IPS-18c (cell line): ENCODE results near the gene WDR7.

ENCODE experiments used
- H3K4me3 ChIP-seq: 2 replicates; pipeline ENCODE4 v1.7.0; 2013; ENCODE audit warnings: low read depth, mild to moderate bottlenecking, low read length, moderate library complexity; ENCODE audit not compliant: insufficient read depth
- H3K9me3 ChIP-seq: one replicate; pipeline ENCODE4 v1.6.1; 2013; ENCODE audit warnings: mild to moderate bottlenecking, low read length, moderate library complexity; ENCODE audit not compliant: control insufficient read depth, insufficient read depth

WDR7 gene

DNA sequence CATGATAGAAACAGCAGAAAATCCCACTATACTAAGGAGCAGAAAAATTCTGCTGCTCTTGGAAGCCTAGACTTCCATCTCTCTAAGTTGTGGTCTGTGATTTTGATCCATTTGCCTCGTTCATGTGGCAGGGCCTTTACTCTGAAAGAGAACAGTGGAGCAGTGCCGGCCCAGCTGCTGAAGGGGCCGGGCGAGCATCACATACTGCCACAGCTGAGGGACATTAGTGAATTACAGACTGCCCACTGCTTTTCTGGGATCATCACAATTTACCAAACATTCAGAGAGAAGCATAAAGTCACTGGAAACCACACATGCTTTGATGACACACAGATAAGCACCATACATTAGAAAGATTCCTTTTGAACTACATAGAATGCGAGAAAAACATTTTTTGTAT is 278.7 kb downstream of the WDR7 start:
- H3K4me3 ChIP-seq = no peak overlapping the region

DNA sequence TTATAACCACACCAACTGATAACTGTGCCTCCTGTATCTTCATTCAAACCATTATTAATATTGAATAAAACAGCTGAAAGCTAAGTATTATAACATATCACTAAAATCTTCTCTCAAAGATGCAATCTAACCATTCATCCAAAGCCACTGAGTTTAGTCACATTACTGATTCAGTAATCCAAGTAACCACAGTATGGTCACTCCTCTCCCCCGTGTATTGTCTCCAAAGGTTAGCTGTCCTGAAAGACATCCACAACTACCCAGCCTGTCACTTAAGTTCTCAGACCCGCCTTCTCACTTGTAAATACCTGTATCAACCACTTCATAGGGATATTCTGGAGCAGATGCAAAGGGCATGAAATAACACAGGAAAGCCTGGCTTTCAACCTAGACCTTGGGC is 282.3 kb downstream of the WDR7 start:
- H3K4me3 ChIP-seq = no peak overlapping the region
- H3K9me3 ChIP-seq = no peaks in the 10 kb centered on the region

More for the DNA sequence above, 278.7 kb downstream of the WDR7 start:
- H3K9me3 ChIP-seq = no peaks in the 10 kb centered on the region

DNA sequence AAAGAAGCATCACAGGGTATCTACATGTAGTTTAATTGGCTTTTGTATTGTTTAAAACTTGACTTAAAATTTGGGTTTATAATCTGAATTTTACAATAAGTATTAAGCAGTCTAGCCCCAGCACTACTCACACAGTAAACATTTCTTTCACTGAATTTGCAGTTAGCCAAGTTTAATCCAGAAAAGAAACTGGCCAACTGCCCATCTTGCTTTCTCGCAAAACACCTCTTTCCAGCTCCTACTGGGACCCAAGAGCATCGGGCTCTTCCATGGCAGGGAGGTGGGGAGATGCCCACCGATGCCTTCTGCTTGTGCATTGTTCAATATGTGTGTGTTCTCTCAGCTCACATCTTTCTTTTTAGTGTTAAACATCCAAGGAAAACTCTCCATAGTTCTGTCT is 283.0 kb downstream of the WDR7 start:
- Histone ChIP-seq H3K9me3 (no peaks in the 10 kb centered on the region), H3K4me3 (no peak overlapping the region)

DNA sequence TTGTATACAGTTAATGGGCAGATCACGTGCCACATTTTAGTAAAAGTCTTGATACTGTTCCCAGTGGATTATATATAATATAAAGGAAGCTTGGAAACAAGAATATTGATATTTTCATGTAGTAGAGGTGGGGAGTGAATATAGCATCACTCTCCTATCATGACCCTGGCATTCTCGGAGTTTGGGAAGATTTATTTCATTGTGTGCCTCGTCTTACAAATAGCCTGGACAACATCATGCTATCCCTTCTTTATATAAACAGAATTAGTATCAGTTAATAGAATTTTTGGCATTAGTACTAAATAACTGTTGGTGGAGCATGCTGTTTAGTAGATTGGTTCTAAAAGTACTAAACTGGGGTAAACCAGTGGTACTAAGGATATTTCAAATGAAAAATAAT is 283.7 kb downstream of the WDR7 start:
- no peak overlapping the region for H3K4me3 ChIP-seq
- no peaks in the 10 kb centered on the region for H3K9me3 ChIP-seq

DNA sequence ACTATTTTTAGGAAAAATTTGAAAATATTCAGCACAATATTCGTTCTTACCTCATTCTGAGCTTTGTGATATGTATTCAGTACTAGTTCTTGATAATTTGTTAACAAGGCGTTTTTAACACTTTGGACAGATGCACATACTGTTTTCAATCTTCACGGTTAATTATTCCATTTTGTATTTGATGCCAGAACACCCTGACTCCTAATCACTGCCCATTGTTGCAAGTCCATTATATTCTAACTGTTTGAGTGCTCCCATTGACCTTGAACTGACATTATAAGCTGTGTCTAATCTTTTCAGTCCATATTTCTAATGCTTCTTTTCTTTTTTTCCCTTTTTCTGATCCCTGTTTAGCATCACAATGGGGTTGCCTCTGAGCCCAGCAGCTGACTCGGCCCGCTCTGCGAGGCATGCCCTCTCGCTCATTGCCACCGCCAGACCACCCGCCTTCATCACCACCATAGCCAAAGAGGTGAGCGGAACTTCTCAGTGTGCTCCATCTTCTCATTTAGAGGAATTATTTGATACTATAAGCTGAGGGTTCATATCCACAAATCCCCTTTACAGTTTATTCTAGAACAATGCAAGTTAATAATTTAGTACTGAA is 284.4 kb downstream of the WDR7 start:
- Histone ChIP-seq H3K4me3 (no peak overlapping the region), H3K9me3 (no peaks in the 10 kb centered on the region)

DNA sequence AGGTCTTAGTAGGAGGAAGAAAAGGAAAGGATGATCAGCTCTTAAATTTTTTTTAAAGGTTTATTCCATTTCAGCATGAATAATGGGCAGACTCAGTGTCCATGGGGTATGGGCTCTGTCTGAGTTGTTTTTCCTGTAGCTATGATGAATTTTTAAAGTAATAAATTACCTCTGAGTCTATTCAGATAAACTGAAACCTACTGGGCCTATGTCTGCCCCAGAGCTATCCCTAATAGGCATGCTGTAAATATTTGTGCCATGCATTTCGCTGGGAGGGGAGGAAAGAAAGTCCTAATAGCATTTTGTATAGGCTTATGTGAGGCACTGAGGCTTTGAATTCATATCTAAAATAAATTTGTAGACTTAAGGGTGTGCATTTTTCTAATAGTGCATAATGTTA is 285.3 kb downstream of the WDR7 start:
- Histone ChIP-seq H3K9me3 (no peaks in the 10 kb centered on the region), H3K4me3 (no peak overlapping the region)

DNA sequence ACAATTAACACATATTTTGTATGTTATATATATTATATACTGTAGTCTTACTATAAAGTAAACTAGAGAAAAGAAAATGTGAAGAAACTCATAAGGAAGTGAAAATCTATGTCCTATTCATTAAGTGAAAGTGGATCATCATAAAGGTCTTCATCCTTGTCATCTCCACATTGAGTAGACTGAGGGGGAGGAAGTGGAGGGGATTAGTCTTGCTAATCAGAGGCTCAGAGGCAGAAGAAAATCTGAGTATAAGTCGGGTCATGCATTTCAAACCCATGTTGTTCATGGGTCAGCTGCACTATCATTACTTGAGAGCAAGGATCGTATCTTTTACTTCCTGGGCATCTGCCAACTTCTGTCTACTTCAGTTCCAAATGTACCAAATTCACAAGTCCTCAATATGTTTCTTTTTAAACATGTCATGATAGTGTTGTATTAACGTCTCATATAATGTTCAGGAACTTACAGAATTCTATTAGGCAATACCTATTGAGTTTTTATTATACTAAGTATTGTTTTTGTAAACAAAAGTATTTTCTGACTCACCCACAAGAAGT is 286.8 kb downstream of the WDR7 start:
- Histone ChIP-seq H3K4me3 (no peak overlapping the region), H3K9me3 (no peaks in the 10 kb centered on the region)

DNA sequence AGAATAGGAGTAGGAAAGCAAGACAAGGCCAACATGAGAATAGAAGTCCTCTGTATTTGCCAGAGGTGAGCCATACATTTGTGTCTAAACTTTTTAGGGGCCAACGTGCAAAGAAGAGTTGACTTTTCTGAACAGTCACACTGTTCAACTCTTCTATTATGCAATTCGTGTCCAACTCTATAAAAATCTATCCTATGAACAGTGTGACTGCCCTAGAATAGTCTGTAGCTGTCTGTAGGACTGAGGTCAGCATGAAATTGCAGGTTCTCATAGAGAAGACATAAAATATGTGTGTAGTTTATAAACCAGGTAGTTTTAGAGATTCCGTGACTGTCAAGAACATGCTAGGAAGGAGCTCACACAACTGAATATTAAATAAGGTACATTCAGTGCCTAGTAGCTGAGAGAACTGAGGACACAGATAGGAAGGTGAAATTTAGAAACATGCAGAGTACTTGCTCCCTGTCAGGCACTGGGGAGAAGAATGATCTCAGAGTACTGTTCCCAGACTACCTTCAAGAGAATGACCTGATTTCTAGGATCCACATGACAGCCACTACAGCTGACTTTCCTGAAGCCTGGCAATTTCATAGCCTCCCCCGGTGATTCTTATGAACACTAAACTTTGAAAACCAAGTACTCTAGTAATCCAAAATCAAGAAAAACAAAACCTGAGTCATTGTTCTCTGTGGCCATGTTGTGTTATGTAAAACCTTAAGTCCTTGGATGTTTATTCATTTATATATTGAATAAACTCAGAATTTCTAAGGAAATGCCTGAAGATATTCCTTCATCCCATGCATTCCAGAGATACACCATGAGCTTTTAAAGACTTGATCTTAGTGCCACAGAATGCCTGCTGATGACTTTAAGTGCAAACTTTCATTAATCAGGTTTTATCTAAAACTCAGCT is 294.3 kb downstream of the WDR7 start:
- no peak overlapping the region for H3K4me3 ChIP-seq

DNA sequence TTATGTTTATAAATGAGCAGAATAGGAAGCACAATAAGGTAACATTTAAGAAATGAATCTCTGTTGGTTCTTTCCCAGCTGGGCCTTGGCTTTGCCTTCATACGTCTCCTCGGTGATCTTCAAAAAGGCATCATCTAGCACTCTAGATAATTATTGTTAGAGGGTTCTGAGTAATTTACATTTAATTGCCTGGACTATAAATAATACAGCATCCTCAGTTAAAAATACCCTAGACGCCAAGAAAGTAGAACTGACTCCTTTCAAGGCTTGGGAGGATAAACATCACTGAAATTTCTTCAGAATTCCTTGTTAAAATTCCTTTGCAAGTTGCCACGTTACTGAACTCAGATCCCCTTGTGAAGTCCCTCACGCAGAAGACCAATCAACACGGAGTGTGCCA is 296.1 kb downstream of the WDR7 start:
- Histone ChIP-seq H3K9me3 (no peaks in the 10 kb centered on the region), H3K4me3 (no peak overlapping the region)

More for the DNA sequence above, 294.3 kb downstream of the WDR7 start:
- H3K9me3 ChIP-seq = no peaks in the 10 kb centered on the region

DNA sequence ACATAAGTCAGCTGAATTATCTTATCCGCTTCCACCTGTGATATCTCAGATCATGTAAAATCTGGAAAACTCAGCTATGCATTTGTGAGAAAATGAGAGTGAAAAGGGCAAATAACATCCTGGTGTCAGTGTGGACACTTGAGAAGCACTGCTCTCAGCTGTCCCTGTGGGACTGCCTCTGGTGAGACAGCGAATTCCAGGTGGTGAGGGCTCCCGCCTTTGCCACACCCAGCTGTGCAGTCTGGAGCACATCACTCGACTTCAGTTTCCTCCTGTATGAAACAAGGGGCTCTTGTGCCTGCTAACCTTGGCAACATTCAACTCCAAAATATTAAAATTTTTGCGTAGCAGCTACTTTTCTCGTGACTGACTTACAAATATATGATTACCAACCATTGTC is 300.9 kb downstream of the WDR7 start:
- H3K9me3 ChIP-seq = no peaks in the 10 kb centered on the region

DNA sequence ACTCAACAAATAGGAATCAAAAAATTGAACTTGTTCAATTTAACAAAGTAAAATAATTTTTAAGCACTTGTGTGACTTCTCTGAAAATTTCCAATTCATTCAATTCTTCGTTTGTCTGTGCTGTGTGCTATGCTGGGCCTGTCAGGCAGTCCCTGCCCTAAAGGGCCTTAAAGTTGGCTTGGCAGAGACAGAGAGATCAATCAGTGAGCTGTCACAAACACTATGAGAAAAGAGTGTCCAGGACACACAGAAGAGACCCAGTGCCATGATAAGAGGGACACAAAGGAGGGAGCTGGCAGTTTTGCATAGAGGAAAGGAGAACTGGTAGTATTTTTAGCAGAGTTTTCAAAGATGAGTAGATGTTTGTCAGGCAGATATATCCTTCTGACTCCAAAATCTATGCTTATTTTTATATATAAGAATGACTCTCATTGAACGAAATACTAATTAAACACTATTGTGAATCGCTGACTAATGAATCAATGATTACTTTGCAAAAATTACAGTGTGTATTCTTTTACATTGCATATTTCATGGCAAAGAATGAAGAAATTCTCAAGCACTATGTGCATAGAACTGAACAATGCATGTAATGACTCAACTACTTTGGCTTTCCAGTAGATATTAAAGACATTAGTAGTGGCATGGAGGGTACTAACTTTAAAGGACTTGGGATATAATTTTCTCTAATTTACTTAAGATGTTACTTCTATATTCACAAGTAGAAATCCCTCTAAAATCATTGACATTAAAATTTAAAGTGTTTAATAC is 302.5 kb downstream of the WDR7 start:
- no peak overlapping the region for H3K4me3 ChIP-seq
- no peaks in the 10 kb centered on the region for H3K9me3 ChIP-seq

More for the DNA sequence above, 300.9 kb downstream of the WDR7 start:
- no peak overlapping the region for H3K4me3 ChIP-seq

DNA sequence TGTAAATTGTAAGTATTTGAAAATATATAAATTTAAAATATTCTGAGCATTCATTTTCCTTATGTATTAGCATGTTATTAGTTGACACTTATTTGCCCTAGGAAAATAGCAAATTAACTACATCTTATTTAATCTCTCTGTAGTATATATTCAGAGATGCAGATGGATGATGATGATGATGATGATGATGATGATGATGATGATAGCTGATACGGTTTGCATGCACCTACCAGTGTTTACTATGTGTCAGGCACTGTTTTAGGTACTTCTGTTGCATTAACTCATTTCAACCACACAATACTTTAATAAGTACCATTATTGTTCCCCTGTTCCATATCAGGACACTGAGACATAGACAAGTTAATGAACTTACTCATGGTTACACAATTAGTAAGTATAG is 304.3 kb downstream of the WDR7 start:
- no peaks in the 10 kb centered on the region for H3K9me3 ChIP-seq
- H3K4me3 ChIP-seq = no peak overlapping the region

DNA sequence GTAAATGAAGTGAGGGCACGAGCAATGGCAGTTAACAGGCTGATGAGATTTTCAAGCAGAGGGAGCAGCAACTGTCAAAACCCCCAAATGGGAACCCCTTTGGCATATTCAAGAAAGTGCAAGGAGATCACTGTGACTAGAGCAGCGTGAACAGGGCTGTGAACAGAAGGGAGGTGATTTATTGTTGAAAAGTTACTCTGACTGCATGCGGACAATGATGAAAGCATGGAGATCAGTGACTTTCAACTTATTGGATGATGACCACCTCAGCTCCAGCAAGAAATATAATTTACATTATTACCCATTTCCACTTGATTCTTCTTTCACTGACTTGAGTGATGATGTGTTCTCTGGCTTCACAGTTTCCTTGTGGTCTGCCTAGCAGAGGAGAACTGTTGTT is 308.0 kb downstream of the WDR7 start:
- H3K4me3 ChIP-seq = no peak overlapping the region
- no peaks in the 10 kb centered on the region for H3K9me3 ChIP-seq

DNA sequence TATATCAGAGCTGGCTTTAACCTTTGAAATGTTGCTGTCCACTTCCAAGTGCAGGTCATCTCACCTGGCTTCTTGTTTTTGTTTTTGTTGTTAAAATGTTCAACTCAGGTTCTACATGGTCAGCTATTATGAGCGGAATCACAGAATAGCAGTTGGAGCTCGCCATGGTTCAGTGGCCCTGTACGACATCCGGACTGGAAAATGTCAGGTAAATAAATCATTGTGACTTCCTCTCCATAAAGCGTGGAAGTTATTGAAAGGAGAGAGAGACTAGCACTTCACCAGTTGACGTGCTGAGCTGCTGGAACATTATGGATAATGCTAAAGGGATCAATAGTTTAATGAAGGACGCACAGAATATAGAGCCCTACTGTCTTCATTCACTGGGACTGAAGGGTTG is 311.2 kb downstream of the WDR7 start:
- Histone ChIP-seq H3K4me3 (no peak overlapping the region), H3K9me3 (no peaks in the 10 kb centered on the region)

DNA sequence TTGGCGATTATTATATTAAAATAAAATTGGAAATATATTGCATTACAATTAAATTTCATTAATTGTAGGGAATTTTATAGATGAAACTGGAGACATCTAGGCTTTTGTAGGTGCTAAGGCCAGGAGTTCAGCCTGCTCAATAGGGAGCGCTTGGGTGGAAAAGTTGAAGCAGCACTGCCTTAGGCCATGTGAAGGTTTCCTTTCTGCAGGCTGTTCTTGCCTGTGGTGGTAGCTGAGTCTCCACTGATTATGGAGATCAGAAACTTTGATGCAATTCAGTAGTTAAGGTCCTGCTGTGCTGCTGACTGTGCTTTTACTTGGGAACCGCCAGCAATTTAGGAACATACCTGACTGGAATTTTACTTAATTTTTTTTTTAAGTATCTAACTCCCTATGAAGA is 315.9 kb downstream of the WDR7 start:
- Histone ChIP-seq H3K4me3 (no peak overlapping the region), H3K9me3 (no peaks in the 10 kb centered on the region)

DNA sequence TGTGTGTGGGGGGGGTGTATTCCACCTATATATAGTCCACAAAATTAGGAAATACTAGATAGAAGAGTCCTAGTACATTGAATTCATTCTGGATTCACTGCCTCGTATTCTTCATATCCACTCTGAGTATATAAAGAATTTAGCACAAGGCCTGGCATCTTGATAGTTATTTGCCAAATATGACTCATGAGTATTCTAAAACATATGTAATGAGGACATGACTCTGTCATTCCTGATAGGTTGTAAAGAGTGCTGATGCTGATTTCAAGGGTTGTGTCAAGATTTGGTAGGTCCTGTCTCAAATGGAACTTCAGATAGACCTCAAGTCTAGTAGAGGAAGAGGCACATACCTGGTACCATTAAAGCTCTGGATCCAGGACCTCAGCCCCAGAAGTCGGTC is 322.3 kb downstream of the WDR7 start:
- no peak overlapping the region for H3K4me3 ChIP-seq
- H3K9me3 ChIP-seq = no peaks in the 10 kb centered on the region

DNA sequence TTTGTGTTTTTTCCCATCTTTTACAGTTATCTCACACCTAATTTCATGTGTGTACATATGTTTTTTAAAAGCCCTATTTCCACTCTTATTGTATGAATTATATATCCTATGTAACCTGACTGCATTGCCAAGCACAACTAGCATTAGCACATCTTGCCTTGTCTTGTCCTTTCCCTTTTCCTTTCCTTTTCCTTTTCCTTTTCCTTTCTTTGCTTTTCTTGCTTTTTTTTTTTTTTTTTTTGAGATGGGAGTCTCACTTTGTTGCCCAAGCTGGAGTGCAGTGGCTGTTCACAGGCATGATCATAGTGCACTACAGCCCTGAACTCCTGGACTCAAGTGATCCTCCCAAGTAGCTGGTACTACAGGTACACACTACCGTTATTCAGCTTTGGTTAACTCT is 323.0 kb downstream of the WDR7 start:
- Histone ChIP-seq H3K9me3 (no peaks in the 10 kb centered on the region), H3K4me3 (no peak overlapping the region)

DNA sequence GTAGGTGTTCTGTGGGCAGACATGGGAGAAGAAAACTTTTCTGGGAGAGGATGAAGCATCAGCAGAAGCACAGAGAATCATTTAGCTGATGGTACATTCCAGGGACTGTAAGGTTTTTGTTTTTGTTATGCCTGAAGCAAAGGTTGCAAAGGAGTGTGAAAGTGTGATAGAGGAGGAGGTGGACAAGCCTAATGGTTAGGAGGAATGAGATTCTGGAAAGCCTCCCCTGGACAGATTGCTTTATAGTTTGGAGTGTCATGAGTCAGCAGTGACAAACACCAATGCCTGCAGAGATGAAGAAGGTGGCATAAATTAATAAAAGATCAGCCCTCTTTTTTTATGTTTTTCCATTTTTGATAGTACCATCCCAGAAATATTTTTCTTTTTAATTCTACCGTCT is 324.1 kb downstream of the WDR7 start:
- Histone ChIP-seq H3K9me3 (no peaks in the 10 kb centered on the region), H3K4me3 (no peak overlapping the region)
